Ramos (cell line): Measurements from ENCODE around the gene C16orf46.

Source experiments
- in situ Hi-C: fragments of 300-500 bp; cut with MboI; formaldehyde crosslinking; loops from one replicate; pipeline ENCODE4 v1.14.3; 2022; ENCODE audit warnings: low sequenced_read_pairs; ENCODE audit not compliant: unreplicated experiment

Gene C16orf46

DNA sequence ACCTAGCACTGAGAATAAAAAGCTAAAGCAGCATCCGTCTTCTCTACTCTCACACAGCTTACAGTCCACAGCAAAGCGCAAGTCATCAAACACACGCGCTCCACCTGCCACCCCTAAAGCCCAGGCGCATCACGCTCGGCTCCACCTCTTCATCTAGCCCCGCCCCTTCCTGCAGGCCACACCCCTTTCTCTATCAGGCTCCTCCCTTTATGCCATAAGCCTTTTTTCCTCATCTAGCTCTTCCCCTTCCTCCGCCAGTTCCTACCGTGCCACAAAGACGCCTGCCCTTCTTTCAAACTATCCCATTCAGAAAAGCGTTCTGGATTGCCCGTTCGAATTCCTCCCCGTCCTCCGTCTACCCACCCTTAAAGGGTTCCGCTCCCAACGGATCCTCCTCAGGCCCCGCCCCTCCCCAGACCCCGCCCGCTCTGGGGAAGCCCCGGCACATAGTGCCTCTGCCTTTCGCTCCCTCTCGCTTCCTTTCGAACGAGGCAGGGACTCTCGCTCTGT is 417 bp downstream of the C16orf46 start:
- in situ Hi-C loops, result no loop called here

GRCh38 chr16:81073560-81074330 is 3.3 kb downstream of the C16orf46 start:
- in situ Hi-C loops, result no loop called here

DNA sequence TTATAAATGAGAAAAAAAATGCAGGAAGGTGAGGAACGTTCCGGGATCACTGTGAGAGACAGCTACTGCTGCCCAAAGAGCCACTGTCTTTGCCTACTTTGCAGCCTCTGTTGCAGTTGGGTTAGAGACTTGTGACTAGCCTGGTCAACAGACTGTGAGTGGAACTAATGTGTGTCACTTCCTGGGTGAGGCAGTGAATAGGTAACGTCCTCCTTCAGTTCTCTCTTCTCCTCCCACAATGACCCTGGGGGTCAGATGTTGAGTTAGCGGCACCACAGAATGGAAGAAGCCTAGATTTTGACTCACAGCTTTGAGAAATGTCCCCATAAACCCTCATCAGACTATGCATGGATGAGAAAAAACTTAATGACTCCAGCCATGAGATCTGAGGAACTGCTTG is 5.2 kb downstream of the C16orf46 start:
- in situ Hi-C loops, result no loop called here

DNA sequence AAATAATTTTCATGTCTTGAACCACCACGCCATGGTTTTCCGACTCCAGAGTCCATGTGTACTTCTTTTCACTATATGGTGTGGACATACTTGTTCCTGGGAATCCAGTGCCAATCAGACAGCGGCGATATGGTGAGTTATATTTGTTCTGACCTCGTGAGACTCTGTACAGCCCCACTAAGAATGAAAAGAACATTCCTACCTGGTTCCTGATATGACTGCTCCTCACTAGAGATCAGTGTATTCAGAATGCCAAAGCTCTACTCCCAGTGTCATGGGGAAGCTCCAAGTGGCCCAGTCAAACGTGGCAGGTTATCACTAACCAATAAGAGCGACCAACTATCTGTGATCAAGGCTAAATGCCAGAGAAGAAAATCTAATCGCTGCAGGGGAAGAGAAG is 6.1 kb downstream of the C16orf46 start:
- in situ Hi-C loops, result no loop called here

DNA sequence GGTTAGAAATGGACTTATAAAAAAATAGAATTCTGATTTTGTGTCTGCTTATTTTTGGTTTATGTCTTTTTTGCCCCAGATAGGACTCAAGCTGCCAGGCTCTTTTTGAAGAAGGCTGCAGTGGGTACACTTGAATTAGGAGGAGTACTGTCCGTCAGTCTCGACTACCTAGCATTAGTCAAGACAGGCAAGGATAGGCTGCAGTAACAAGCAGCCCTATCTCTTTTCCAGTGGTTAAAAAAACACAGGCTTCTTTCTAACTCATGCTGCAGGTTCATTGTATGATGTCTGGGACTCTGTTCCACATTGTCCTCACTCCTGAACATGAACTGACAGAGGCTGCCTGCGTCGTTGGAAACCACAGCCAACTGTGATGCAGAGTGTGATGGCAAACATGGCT is 8.0 kb downstream of the C16orf46 start:
- in situ Hi-C loops, result no loop called here

GRCh38 chr16:81067166-81067565 is 9.9 kb downstream of the C16orf46 start:
- in situ Hi-C loops, result no loop called here

GRCh38 chr16:81066681-81067080 is 10.4 kb downstream of the C16orf46 start:
- in situ Hi-C loops, result no loop called here

- in situ Hi-C loops, result no loop called here
These were observed 15.0 kb downstream of the C16orf46 start for GRCh38 chr16:81061871-81062608.

- in situ Hi-C loops, result no loop called here
These were observed 15.8 kb downstream of the C16orf46 start for GRCh38 chr16:81061307-81061640.

DNA sequence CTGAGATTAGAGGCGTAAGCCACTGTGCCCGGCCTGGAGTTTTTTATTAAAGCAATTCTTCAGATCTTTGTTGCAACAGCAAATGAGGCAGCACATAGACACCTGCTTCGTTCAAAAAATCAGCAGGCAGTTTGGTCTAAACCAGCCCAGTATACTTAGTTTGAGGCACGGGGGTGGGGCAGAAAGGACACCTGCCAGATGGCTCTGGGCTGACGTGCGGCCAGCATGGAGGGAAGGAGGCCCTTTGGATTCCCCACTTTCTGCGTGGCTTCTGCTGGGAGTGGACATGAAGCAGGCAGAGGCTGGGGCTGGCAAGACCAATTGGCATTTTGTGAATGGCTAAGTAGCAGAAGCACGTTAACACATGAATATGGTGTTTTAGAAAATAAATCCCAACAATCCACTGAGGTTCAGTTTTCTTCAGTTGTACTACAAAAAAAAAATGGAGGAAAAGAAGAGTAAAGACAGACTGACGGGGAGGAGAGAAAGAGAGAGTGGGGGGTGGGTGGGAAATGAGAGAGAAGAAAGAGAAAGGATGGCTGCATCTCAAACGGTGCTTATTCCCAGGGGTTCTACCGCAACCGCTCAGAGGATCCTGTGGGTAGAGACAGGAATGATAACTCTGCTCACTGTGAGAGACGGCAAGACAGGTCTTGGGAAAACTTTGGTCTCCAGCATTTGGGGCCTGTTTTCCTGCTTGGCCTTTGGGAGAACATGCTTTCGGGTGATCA is 16.3 kb downstream of the C16orf46 start:
- in situ Hi-C loops, result no loop called here

- in situ Hi-C loops, result no loop called here
These were observed 23.3 kb downstream of the C16orf46 start for GRCh38 chr16:81053761-81054160.

GRCh38 chr16:81042821-81043220 is 34.2 kb downstream of the C16orf46 start:
- in situ Hi-C loops, result loop anchor here (25.0 kb wide), 1 partner anchor 694 kb away; no protein-coding TSS in a partner anchor

DNA sequence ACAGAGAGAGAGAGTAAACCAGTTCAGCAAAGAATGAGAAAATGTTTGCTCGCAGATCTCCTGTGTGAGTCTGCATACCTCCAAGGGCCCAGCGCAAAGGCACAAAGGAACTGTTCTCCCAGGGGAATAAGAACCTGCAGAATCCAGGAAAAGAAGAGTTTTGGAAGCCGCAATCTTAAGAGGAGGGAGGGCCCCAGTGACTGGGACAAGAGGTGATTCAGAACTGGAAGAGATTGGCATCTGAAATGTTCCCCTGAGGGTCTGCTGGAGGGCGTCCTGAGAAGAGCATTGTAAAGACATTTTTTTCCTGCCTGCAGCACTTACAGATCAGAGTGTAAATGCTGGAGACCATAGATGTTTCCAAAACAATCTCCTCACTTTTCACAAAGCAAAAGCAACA is 35.3 kb downstream of the C16orf46 start:
- in situ Hi-C loops, result loop anchor here (25.0 kb wide), 1 partner anchor 696 kb away; no protein-coding TSS in a partner anchor

DNA sequence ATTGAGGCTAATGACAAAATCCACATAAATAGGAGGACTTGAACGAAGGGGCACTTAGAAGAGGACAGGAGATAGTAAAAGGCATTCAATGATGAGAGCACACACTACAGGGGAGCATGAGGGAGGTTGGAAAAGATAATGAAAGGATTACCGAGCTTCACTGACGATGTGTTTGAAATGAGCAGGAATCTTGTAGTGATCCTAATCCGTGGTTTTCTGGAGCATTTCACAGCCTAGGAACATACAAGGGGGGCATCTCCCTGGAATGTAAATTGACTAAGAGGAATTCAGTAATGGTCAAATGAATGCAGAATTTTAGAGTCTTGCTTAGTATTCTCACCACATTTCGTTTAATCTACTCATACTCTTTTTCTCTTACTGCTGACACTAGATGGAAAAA is 36.2 kb downstream of the C16orf46 start:
- in situ Hi-C loops, result loop anchor here (25.0 kb wide), 1 partner anchor 696 kb away; no protein-coding TSS in a partner anchor

DNA sequence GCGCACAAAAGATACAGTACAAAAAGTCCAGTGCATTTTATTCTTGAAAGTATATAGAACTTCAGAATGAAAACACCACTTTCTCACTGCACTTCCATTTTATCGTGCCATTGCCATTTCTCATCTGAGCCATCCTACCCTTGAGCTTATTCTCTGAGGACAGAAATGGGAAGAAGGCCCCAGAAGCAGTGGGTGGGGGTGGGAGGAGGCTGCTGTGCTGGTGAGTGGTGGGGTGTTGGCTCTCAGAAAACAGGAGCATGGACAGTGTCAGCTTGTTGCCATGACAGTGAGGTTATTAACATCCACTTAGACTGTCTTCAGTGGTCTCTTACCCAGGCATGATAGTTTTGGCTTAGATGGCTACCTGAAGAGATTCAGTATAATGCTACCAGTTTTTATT is 36.9 kb downstream of the C16orf46 start:
- in situ Hi-C loops, result loop anchor here (25.0 kb wide), 1 partner anchor 697 kb away; no protein-coding TSS in a partner anchor

DNA sequence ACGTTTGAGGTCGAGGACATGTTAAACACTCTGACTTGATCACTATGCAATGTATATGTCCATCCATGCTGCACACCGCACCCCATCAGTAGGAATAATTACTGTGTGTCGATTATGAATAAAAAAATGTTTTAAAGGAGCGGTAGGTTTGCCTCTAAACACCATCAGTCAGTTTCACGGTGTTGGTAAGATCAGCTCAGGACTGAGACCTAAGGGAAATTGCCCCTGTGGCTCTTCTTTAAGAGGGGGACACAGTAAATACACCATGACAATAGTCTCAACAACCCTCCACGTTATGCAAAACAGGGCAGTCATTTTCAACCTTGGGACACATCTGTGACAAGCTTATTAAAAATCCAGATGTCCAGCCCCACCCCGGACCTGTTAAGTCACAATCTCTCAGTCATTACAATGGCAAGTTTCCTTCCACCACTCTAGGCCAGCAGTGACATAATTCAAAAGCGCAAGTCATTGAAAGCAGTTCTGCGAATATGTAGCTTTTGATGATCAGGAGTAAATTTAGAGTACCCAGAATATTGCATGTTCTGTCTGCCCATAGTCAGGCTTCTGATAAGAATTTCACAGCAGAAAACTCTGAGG is 40.2 kb downstream of the C16orf46 start:
- in situ Hi-C loops, result loop anchor here (25.0 kb wide), 1 partner anchor 700 kb away; no protein-coding TSS in a partner anchor

DNA sequence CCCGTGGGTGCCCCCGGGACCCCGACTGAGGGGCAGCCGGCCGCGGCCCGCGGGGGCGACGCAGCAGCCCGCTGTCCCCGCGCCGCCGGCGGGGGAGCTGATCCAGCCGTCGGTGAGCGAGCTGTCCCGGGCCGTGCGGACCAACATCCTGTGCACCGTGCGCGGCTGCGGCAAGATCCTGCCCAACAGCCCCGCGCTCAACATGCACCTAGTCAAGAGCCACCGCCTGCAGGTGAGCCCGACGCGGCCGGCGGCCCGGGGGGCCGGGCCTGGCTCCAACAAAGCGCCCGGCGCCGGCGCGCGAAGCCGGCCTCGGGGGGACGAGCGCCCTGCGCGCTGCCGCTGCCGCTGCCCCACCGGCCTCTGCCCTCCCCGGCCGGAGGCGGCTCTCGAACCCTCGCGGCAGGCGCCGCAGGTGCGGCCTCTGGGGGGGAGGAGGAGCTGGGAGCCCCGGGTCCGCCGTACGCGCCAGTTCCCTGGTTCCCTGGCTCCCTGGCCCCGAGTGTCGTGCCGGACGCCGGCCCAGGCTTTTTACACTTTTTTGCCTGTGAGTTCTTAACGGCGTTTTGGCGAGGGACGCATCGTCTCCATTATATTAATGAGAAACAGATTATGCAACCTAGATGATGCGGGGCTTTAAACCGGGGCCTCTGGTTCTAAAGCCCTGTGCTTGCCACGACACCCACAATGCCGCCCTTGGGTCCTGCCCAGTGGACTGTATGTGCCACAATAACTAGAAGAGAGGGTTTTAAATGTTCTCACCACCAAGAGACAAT is 40.9 kb downstream of the C16orf46 start:
- in situ Hi-C loops, result loop anchor here (25.0 kb wide), 1 partner anchor 701 kb away; no protein-coding TSS in a partner anchor

GRCh38 chr16:81035398-81035974 is 41.6 kb downstream of the C16orf46 start, which contains the start of gene ATMIN:
Gene ATMIN (plus strand): TSS chr16:81035842. CDS start chr16:81035871, 29 bp downstream.
- in situ Hi-C loops, result loop anchor here (25.0 kb wide), 1 partner anchor 702 kb away; no protein-coding TSS in a partner anchor
